ENCODE results near the gene WBP1. TPM values are rescaled to one million over a fixed set of nuclear protein-coding genes. Genes with fewer than 3 reads are reported as not detected.

WBP1 gene
- total and polyA plus RNA-seq, 10 of the 15 experiments (the other 5 are each of a cell fraction or from before 2014, with no cell fraction given) = 4.2 to 76.8 (median 43.8) TPM

DNA sequence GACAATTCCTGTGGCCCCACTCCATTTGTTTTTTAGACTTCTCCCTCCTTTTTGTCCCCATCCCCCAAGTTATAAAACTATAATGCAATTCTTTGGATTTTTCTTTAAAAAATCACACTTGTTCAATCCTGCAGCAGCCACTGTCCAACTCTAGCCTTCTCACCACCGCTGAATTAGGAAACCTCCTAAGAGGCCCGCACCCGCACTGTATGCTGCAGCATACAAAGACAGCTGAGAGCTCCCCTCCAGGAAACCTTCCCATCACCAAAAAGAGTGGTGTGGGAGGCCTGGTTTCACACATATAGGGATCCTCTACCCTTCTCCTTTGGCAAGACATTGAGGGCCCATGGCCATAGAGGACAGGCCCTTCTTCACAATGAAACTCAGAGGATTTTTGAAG is 46.4 kb downstream of the WBP1 start:
- BruUV-seq (replicated peaks) = no TSS peak
- TF ChIP-seq ZZZ3 (IDR thresholded peaks at IDR 0.05; ENCODE audit: control insufficient read depth, insufficient read length, low read depth) (no peak), BRCA1 (IDR thresholded peaks at IDR 0.05; ENCODE audit: low read depth, low read length) (no peak), CHD4 (IDR thresholded peaks at IDR 0.05) (no peak), SP1 (IDR thresholded peaks at IDR 0.05; ENCODE audit: low read depth, low read length) (no peak), RBBP5 (conservative IDR thresholded peaks at IDR 0.05) (no peak), RAD51 (IDR thresholded peaks at IDR 0.05) (no peak), YBX1 (IDR thresholded peaks at IDR 0.05) (no peak), ZNF217 (IDR thresholded peaks at IDR 0.05) (no peak), ZNF384 (IDR thresholded peaks at IDR 0.05; ENCODE audit: borderline replicate concordance, low read depth, low read length) (no peak), CHD1 (IDR thresholded peaks at IDR 0.05; ENCODE audit: low read depth, low read length) (no peak), SRF (IDR thresholded peaks at IDR 0.05; ENCODE audit: low read depth in 2 of 2, low read length in 2 of 2) (no peak), SPI1 (IDR thresholded peaks at IDR 0.05; ENCODE audit: borderline replicate concordance, insufficient read depth, low read depth, low read length) (no peak), MTA3 (IDR thresholded peaks at IDR 0.05; ENCODE audit: borderline replicate concordance, low read length) (no peak)
- TF ChIP-seq, protein P1, sequence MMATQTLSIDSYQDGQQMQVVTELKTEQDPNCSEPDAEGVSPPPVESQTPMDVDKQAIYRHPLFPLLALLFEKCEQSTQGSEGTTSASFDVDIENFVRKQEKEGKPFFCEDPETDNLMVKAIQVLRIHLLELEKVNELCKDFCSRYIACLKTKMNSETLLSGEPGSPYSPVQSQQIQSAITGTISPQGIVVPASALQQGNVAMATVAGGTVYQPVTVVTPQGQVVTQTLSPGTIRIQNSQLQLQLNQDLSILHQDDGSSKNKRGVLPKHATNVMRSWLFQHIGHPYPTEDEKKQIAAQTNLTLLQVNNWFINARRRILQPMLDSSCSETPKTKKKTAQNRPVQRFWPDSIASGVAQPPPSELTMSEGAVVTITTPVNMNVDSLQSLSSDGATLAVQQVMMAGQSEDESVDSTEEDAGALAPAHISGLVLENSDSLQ (IDR thresholded peaks at IDR 0.05) = no peak
- RAD21 ChIA-PET (ENCODE audit: unreplicated experiment) = interaction anchor here (1.3 to 3.3 kb wide), 5 partner anchors 25 to 82 kb away, joined by 3 to 21 read pairs (median 10); partner anchors contain the start of genes AUP1, HTRA2 and WBP1
- Histone ChIP-seq H3K4me2 (ENCODE audit: control insufficient read depth, insufficient read depth) (no peak overlapping the region), H3K4me1 (ENCODE audit: control insufficient read depth, insufficient read depth, low read length) (peaks cover 28% of the 10 kb centered on the region), H3K79me2 (ENCODE audit: control insufficient read depth, insufficient read depth, low read length) (peaks cover 12% of the 10 kb centered on the region), H4K20me1 (ENCODE audit: control insufficient read depth, insufficient read depth) (no peaks in the 10 kb centered on the region), H3K4me3 (no peak overlapping the region), H3K27me3 (replicated peaks in 1 of 2; ENCODE audit: control insufficient read depth in 2 of 2, insufficient read depth in 2 of 2, low read length in 1 of 2) (peaks cover 5 to 12% of the 10 kb centered on the region in 2 experiments; a peak in 2 of 4 replicates), H3K36me3 (ENCODE audit: control insufficient read depth in 2 of 2, insufficient read depth in 2 of 2, low read length in 1 of 2) (peaks cover 0 to 7% of the 10 kb centered on the region in 2 experiments; a peak in 1 of 4 replicates), H3K27ac (ENCODE audit: control insufficient read depth, insufficient read depth) (no peak overlapping the region), H2AFZ (ENCODE audit: control insufficient read depth, low read depth, low read length) (no peak overlapping the region), H3K9me3 (replicated peaks; ENCODE audit: control insufficient read depth, insufficient read depth, low read length) (no peaks in the 10 kb centered on the region), H3K9ac (ENCODE audit: control insufficient read depth, insufficient read depth, low read length) (no peak overlapping the region)
- POLR2A ChIA-PET = interaction anchor here (0.9 to 2.2 kb wide), 8 partner anchors 12 to 83 kb away, joined by 3 to 10 read pairs (median 6); partner anchors contain the start of genes AUP1, CCDC142, DQX1 and MRPL53
- in situ Hi-C loops (cut with MboI) = no loop called here
- DNase-seq (ENCODE audit: low read depth, low spot score) (no peak), ATAC-seq (no peak), FAIRE-seq (no peak)
- CTCF ChIA-PET = interaction anchor here (0.7 to 13.9 kb wide), 11 partner anchors 8 to 170 kb away, joined by 3 to 231 read pairs (median 7); partner anchors contain the start of genes AUP1, CCDC142, DQX1 and HTRA2
- intact Hi-C loops (cut with micrococcal nuclease; ENCODE audit: unreplicated experiment) = no loop called here
- SMC1A ChIA-PET (ENCODE audit: uncharacterized antibody, unreplicated experiment) = interaction anchor here (1.2 to 7.0 kb wide), 8 partner anchors 20 to 88 kb away, joined by 3 to 71 read pairs (median 8); partner anchors contain the start of genes CCDC142, DQX1 and TTC31
- WGBS (ENCODE audit: insufficient coverage, insufficient replicate concordance, low lambda C conversion rate, missing lambda C conversion rate) = 100% methylated on average over 3 of the region's 3 CpGs
